Smooth muscle cell of the brain vasculature (primary cell): ENCODE data around the gene RFLNA.

Source experiments
- DNase-seq: peaks from one replicate; pipeline ENCODE4 v3.0.0-alpha.2; 2012; ENCODE audit warnings: low read depth, low spot score

RFLNA gene, protein sequence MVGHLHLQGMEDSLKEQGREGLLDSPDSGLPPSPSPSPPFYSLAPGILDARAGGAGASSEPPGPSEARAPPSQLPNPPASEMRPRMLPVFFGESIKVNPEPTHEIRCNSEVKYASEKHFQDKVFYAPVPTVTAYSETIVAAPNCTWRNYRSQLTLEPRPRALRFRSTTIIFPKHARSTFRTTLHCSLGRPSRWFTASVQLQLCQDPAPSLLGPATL

GRCh38 chr12:124294780-124295341 lies at the start of gene RFLNA:
Gene RFLNA (plus strand): TSS chr12:124295093. CDS start chr12:124295430, 337 bp downstream.
- DNase-seq: no peak

DNA sequence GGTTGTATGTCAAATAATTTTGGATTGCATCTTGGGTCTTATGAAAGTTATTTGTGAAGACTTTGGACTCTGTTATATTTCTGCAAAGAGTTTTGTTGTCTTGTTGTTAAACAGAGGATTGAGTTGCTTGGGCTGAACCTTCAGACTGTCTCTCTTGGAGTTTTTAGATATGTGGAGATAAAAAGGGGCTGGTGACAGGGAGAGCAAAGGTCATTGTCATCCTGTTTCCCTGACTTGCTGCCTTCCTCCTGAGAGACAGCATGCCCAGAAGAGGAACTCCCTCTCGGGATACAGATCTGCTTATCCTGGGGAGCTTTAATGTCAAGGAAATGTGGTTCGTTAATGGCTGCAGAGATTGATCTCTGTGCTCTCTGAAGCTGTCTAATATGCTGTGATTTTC lies 47.6 kb upstream of the RFLNA start:
- DNase-seq: no peak

- no peak for DNase-seq
These were observed 45.7 kb upstream of the RFLNA start for GRCh38 chr12:124248941-124249825.

DNA sequence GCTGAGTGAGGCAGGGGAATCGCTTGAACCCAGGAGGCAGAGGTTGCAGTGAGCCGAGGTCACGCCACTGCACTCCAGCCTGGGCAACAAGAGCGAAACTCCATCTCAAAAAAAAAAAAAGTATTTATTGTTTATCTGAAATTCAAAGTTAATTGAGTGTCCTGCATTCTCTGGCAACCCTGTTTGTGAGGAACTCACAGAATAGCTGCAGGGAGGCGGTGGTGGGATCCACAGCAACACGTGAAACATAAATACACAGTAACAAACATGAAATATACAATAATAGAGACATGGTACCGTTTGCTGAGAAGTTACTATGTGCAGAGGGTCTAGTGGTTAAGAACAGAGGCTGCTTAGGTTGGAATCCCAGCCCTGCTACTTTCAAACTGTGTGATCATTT lies 43.7 kb upstream of the RFLNA start:
- DNase-seq: no peak

GRCh38 chr12:124252964-124253363 lies 41.9 kb upstream of the RFLNA start:
- no peak for DNase-seq

- DNase-seq: no peak
These were observed 40.8 kb upstream of the RFLNA start for GRCh38 chr12:124254126-124254525.

GRCh38 chr12:124259154-124260066 lies 35.5 kb upstream of the RFLNA start:
- DNase-seq: no peak

DNA sequence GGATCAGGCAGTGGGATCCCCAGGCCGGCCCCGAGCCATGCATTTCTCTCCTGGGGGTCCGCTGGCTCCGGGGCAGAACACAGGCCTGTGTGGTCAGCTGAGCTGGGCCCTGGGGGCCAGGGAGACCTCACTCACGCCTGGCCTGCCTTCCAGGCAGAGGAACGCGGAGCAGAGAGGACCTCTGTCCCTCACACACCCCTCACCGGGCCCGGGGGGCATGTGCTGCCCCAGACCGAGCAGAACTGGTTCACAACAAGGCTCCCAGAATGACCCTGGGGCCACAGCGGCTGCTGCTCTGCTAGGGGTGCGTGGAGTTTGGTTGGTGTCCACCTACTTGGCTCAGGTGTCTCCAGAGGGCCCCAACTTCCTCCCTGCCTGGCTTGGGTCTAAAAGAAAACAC lies 33.0 kb upstream of the RFLNA start:
- no peak for DNase-seq

DNA sequence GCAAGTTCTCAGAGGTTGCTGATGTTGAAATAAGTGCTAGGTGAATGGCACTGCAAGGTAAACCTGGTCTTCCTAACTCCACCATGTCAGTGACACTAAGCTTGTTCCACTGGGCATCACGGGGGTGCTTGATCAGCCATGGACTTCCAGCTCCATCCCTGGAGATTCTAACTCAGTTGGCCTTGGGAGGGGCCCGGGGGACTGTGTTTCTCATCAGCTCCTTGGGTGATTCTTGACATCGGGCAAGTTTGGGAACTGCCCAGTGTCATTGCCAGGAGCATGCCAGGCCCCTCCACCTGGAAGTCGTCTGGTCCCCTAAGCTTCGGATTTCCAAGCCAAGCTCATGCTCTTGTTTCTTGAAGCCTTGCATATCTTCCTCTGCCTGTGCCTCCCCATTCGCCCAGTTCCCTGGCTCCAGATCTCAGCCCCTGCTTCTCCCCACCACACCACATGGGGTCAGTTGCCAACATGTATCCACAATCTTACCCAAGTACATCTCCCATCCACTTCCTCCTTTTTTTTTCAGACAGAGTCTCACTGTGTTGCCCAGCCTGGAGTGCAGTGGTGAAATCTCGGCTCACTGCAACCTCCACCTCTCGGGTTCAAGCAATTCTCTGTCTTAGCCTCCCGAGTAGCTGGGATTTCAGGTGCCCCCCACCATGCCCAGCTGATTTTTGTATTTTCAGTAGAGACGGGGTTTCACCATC lies 30.7 kb upstream of the RFLNA start:
- no peak for DNase-seq

DNA sequence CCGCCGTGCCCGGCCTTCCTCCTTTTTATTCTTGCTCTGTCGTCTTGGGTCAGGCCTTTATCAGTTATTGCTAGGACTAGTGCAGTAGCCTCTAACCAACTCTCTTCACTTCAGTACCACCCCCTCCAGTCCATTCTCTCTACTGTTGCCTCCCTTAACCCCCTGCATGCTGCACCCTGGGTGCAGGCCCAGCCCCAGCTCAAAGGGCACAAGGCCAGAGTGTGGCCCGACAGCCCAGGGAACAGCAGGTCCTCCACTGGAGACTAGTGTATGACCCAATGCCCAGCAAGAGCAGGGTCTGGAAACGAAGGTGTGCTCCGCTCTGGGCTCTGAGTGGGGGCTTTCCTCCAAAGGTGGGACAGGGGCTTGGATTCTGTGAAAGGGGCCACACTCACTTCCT lies 30.0 kb upstream of the RFLNA start:
- DNase-seq: no peak

GRCh38 chr12:124267205-124267778 lies 27.6 kb upstream of the RFLNA start:
- DNase-seq: no peak

DNA sequence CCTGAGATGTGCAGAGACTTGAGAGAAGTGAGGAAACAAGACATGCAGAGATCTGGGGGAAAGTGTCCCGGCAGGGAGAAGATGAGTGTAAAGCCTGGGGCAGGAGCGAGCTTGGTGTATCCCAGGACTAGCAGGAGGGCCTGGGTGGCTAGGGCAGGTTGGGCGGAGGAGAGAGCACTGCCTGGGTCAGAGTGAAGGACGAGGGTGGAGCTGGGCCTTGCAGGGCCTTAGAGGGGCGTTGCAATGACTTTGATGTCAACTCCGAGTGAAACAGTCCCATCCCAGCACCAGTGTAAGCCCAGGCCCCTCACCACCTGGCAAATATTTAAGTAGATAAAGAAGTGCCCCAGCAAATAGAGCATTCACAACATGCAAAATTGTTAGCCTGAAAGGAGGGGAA lies 24.2 kb upstream of the RFLNA start:
- no peak for DNase-seq

DNA sequence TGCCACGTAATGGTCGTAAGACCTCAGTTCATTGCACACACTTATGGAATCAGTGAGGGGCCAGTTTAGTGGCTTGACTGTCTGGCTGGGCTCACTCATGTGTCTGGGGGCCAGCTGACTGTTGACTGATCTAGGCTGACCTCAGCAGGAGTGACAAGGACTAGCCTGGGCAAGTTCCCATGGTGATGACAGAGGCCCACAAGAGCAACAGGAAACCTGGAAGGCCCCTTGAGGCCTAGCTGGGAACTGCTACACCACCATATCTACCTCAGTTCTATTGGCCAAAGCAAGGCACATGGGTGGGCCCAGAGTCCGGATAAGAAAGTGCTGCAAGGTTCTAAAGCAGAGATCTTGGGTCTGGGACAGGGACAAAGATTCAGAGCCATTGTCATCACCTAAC lies 21.3 kb upstream of the RFLNA start:
- no peak for DNase-seq

DNA sequence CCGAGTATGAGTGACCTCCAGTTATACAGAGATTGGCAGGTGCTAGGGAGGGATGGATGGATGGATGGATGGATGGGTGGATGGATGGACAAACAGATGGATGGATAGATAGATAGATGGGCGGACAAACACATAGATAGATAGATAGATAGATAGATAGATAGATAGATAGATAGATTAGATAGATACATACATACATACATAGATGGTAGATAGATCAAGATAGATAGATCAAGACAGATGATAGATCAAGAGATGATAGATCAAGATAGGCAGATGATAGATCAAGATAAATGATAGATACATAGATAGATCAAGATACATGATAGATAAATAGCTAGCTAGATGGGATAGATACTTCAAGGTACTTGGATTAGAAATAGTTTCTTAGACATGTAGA lies 18.6 kb upstream of the RFLNA start:
- DNase-seq: no peak

- no peak for DNase-seq
These were observed 17.3 kb upstream of the RFLNA start for GRCh38 chr12:124277394-124278241.

DNA sequence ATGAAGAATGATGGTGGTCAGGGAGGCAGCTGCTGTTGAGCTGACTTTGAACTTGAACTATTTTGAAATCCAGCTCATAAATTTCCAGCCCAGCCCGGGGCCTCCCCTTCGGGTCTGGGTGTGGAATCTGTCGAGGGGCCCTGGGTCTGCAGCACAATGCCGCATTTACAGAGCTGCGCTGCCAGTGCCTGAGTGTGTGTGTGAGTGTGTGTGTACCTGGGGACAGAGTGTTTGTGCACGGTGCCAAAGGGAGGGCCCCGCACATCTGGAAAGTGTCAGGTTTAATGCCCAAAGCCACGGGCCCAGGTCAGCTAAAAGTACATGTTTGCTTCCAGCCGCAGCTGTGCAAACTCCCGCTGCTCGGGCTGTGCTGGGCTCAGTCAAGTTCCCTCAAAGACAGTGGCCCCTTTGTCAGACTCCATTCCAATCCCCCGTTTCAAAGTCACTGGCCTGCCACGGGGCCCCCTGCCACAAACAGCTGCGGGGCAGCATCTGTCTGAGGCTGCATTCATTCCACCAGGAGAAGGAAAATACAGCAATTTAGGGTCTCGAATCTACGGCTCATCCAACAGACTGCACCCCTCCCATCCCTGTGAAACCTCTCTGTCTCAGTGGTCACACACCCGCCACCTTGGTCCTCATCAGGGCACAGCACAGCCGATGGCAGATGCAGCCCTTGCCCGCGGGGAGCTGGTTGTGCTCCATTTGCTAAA lies 16.3 kb upstream of the RFLNA start:
- DNase-seq: no peak

- no peak for DNase-seq
These were observed 15.6 kb upstream of the RFLNA start for GRCh38 chr12:124279315-124279714.

DNA sequence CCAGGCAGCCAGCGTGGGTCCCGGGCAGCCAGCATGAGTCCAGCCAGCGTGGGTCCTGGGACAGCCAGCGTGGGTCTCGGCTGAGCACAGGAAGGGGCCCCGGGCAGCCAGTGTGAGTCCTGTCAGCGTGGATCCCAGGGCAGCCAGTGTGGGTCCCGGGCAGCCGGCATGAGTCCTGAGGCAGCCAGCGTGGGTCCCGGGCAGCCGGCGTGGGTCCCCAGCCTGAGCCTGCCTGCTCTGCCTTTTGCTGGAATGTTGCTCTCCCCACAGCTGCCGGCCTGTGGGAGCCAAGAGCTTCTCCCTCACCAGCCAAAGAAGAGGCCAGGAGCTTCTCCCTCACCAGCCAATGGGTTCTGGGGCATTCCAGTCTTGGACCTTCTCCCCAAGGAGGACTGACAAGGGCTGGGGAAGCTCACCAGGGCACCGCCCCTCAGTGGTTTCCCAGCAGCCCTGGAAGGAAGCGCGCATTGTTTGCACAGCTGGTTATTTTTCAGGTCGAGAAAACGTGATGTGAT lies 15.0 kb upstream of the RFLNA start:
- DNase-seq: no peak

DNA sequence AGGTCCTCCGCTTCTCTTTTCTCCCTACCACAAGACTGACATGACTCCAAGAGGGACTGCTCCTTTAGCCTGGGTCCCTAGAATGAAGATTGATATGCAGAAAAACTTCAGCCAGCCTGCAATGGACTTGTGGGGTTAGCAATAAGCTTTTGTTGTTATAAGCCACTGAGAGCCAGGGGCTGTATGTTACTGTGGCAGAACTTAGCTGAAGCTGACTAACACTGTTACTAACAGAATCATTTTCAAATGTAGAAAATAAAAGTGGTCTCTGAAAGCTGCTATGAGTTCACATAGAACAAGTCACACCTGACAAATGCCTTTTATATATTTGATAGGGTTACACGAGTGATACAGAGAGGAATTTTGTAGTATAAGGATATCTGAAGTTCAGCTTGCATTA lies 13.6 kb upstream of the RFLNA start:
- no peak for DNase-seq
